Spleen (tissue), 7 donors: ENCODE data around the gene INO80.

ENCODE experiments used
- CTCF ChIP-seq, 11 experiments: fragments of 200-600 bp in 7 of 11; fragments of 450-650 bp in 4 of 11; sonication (generic) in 4 of 11; IDR thresholded peaks in 8 of 11; conservative IDR thresholded peaks in 3 of 11; 1 replicate in 7 of 11; 2 replicates in 4 of 11; pipeline versions ENCODE4 v1.4.0 to v1.8.0; 2016 to 2021; ENCODE audit warnings: antibody characterized with exemption in 11 of 11, inconsistent platforms in 4 of 11, mild to moderate bottlenecking in 1 of 11
- POLR2A ChIP-seq, 3 donors: fragments of 450-650 bp; IDR thresholded peaks; one replicate each; pipeline ENCODE4 v1.5.1; 2017; ENCODE audit warnings: antibody characterized with exemption in 3 of 3, mild to moderate bottlenecking in 1 of 3
- donor health status: DM: no; HTN: no; CAD: no; lungs with moderate emphysema.
- donor health status: DM: no; HTN: no; CAD: no.
- donor health status: DM: no; HTN: no; CAD: no.

DNA sequence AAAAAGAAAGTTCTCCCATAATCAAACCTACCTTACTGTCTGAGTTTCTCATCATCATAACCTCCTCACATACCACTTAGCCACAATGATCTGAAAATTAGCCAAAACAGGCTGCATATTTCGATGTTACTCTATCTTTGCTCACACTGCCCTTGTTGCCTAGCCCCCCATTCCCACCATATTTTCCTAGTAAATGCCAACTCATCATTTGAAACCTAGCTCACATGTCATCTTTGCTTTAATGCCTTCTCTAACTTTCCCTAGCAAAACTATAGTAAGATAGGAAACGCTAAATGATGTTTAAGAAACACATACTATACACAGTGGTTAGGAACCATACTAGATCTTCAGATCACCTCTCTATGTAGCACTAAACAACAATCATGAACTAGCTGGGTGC lies 64.9 kb downstream of the INO80 start:
- TF ChIP-seq CTCF (IDR thresholded peaks at IDR 0.05 in 8 of 11, conservative IDR thresholded peaks at IDR 0.05 in 3 of 11) (no peak), POLR2A (IDR thresholded peaks at IDR 0.05) (no peak)
